HG02840 (cell line): ENCODE measurements around the gene CDHR1.
A peak's percentile ranks its signal among the peaks of the same experiment; 100 is the strongest.

ENCODE experiments used
- ATAC-seq: cut with Tn5 transposase; IDR thresholded peaks from one replicate; pipeline ENCODE4 v1.9.1; 2021; ENCODE audit warnings: mild to moderate bottlenecking, moderate library complexity, moderate number of reproducible peaks; ENCODE audit not compliant: unreplicated experiment, low FRiP score

The CDHR1 gene

GRCh38 chr10:84196941-84197340 is 2.6 kb downstream of the CDHR1 start:
- ATAC-seq: no peak

- ATAC-seq: no peak
Measured at GRCh38 chr10:84197643-84198042, 3.3 kb downstream of the CDHR1 start.

- no peak for ATAC-seq
Measured at GRCh38 chr10:84198206-84198915, 4.0 kb downstream of the CDHR1 start.

GRCh38 chr10:84200537-84201243 is 6.4 kb downstream of the CDHR1 start:
- no peak for ATAC-seq

GRCh38 chr10:84201244-84201606 is 6.9 kb downstream of the CDHR1 start:
- ATAC-seq: no peak

- ATAC-seq: no peak
Measured at GRCh38 chr10:84201682-84202081, 7.3 kb downstream of the CDHR1 start.

- ATAC-seq: no peak
Measured at GRCh38 chr10:84202349-84202748, 8.0 kb downstream of the CDHR1 start.

GRCh38 chr10:84204122-84204521 is 9.8 kb downstream of the CDHR1 start:
- no peak for ATAC-seq

GRCh38 chr10:84204610-84205009 is 10.3 kb downstream of the CDHR1 start:
- no peak for ATAC-seq

GRCh38 chr10:84205049-84205852 is 10.9 kb downstream of the CDHR1 start:
- peak; percentile 57 for ATAC-seq

GRCh38 chr10:84205853-84206525 is 11.7 kb downstream of the CDHR1 start:
- no peak for ATAC-seq

GRCh38 chr10:84208023-84208422 is 13.7 kb downstream of the CDHR1 start:
- no peak for ATAC-seq

GRCh38 chr10:84211566-84211965 is 17.2 kb downstream of the CDHR1 start:
- no peak for ATAC-seq

- ATAC-seq: no peak
Measured at GRCh38 chr10:84212014-84212413, 17.7 kb downstream of the CDHR1 start.

GRCh38 chr10:84213076-84213475 is 18.7 kb downstream of the CDHR1 start:
- ATAC-seq: no peak

GRCh38 chr10:84214046-84214572 is 19.8 kb downstream of the CDHR1 start:
- no peak for ATAC-seq

GRCh38 chr10:84214612-84215235 is 20.4 kb downstream of the CDHR1 start:
- ATAC-seq: no peak

- ATAC-seq: no peak
Measured at GRCh38 chr10:84216834-84217233, 22.5 kb downstream of the CDHR1 start.

GRCh38 chr10:84217746-84218145 is 23.4 kb downstream of the CDHR1 start:
- ATAC-seq: no peak

GRCh38 chr10:84221916-84222315 is 27.6 kb downstream of the CDHR1 start:
- no peak for ATAC-seq
